ENCODE measurements around the gene LRP1B.

LRP1B gene

DNA sequence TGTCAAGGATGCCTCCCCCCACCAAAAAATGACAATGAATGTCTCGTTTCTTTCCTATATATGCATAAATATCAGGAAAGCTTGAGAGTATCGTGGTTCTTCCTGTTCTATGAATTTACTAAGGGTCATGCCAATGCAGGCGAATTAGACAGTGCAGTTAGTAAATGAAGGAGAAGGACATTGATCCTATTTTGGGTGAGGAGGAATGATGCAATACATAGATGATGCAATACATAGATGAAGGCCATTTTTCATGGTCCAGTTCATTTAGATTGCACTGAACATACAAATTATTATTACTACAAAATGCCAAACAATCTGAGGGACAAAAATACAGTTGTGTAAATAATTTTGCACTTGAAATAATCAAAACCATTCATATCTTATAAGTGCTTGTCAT is 1265.0 kb downstream of the LRP1B start:
- DNase-seq: no peak

DNA sequence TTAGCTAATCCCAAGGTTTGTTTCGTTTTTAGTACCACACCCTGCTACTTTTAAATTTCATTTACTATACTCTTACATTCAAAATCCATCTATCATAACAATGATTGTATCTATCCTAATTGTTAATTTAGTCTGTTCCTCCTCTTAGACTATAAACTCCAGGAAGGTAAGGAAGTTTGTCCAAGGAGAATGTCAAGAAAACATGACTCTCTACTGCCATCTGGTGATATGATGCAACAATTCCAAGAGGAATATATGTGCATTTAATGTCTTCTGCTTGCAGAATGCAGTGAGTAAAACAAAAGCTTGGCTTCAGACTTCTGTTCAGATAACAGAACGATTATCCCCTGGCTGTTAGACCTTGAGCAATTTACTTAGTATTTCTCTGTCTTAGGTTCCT is 1267.1 kb downstream of the LRP1B start:
- DNase-seq: peak; percentile 29 to 76

DNA sequence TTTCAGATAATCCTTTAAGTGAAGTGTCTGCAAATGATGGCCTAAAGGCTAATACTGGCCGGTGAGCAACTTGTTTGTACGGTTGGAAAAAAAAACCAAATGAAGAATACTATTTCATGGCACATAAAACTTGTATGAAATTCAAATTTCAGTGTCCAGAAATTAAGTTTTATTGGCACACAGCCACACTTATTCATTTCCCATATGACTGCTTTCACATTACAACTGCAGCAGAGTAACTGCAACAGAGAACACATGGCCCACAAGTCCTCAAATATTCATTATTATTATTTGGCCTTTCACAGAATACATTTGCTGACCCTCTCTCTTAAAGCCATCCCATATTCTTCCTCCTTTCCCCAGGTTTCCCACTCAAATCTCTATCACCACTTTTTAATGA is 1268.6 kb downstream of the LRP1B start:
- no peak for DNase-seq

DNA sequence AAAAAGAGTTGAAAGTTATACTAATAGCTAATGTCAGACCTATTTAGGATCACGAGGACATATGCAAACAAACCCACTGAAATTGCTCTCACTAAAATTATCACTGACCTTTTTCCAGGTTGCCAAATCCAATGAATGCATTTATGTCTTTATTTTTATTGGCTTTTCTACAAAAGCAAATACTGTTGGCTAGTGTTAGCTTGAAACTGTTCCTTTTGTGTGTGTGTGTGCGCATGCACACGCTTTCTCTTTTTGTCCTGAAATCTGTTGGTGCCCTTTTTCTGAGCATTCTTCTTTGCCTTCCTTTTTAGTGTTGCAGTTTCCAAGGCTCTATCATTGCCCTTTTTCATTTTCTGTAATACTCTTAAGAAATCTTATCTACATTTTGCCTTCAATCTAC is 1269.2 kb downstream of the LRP1B start:
- DNase-seq: no peak

DNA sequence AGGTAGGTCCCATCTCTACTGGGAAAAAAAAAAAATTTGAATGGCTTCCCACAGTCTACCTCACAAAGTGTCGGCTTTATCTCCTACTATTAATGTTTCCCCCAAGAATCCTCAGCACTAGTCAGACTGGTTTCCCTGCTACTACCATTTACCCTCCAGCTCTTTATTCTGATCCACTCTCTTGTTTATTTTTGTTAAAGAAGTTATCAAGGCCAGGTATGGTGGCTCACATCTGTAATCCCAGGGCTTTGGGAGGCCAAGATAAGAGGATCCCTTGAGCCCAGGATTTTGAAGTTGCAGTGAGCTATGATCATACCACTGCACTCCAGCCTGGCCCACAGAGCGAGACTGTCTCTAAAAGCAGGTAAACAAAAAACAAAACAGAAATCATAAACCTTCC is 1275.3 kb downstream of the LRP1B start:
- DNase-seq: no peak

DNA sequence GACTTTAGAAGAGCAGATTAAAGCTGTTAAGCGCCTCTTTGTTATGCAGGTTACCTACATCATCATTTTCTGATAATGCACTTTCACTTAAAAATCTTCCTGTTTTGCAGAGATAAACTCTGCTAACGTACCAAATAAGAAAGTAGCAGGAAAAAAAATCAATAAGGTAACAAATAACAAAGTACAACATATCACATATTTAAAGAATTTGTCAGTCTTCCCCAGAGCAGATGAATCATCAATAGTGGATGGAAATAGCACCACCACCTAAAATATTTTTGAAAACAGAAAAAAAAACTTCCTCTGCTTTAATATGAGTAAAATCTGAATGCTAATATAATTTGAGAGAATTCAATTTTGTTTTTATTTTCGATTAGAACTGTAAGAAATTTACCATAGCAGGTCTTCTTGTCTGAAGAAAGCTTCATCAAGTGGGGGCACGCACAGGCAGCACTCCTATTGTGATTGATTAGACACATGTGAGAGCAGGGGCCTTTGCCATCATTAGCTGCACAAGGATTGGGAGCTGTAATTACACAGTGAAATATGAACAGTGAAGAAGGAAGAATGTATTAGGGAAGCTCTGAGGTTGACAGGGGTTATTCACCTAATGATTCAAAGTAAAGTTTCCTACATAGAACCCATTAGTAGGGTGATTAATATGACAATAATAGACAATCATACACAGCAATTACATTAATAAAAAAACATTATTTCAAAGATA is 1279.4 kb downstream of the LRP1B start:
- DNase-seq: no peak

DNA sequence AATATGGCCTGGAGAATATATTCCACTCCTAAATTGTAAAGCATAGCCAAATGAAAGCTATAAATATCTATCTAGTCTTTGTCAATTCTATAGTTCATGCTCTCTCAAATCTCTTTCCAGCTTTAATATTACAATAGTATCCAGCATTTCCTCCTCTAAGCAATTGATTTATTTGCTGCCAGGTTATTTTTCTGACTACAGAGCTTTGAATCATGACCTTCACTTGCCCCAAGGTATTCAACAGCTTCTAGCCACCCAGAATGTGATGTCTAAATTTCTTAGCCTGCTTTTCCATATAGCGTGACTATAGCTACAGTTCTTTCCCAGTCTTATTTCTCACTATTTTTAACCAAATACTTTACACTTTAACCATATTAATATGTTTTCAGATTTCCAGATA is 1287.6 kb downstream of the LRP1B start:
- DNase-seq: no peak

DNA sequence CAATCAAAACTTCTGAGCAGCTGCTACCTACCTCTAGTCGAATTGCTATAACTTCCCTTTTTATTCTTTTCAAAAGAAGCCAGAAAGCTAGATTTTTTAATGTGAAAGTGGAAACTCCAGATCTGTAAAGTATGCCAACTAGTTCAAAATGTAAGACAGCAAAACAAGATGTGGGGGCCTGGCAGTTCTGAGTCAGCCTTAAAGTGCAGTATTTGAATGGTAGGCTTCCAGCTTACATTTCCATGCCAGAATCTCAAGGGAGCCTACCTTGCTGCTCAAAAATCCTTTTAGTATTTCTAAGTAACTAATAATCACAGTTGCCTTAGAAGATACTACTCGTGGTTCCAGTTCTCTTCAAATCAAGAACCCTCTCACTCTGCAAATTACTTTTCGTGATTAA is 1288.7 kb downstream of the LRP1B start:
- no peak for DNase-seq

DNA sequence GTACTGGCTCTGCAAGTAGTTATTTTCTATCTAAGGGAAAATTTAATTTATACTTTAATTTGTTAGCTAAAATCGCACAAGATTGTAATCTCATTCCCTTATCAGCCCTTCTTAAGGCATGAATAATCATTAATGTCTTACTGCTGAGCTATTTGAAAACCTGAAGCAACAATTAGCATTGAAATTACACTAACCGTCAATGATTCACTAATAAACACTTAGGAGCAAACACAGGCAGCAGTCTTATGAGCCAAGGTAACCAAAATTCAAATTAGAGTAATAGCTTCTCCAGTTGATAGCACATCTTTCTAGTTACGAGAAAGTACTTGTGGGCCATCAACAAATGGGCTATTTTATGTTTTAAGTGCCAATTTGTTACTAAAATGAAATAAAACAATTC is 1289.7 kb downstream of the LRP1B start:
- no peak for DNase-seq

DNA sequence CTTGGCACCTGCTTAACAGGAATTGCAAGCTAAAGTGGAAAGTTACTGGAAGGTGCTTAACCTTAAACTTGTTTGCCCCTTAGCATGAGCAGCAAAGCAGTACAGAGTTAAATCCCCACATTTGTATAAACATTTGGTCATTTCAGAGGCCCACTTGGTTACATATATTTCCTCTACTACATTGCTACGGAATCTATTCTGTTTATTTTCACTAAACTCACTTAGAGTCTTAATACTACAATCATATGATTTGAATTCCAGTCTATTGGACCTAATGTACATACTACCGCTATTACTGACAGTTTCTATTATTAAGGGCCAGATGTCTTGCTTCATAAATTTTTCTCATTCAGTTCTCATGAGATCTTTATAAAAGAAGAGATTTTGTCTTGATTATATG is 1294.0 kb downstream of the LRP1B start:
- DNase-seq: no peak

DNA sequence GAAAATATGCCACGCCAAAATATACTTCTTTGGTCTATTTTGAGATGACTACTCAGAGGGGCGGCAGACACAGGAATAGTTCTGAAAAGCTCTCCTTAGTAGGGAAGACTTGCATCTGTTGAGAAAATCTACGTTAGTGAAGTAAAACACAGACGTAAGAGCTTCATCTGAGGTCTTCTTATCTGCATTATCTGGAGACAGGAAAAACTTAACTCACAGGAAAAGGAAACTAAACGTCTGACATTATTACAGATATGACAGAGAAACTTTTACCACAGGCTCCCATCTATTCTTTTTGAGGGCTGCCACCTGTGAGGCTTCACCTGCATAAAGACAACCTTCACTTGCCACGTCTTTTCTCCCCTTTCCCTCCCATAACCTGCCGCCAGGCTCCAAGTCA is 1295.7 kb downstream of the LRP1B start:
- no peak for DNase-seq

DNA sequence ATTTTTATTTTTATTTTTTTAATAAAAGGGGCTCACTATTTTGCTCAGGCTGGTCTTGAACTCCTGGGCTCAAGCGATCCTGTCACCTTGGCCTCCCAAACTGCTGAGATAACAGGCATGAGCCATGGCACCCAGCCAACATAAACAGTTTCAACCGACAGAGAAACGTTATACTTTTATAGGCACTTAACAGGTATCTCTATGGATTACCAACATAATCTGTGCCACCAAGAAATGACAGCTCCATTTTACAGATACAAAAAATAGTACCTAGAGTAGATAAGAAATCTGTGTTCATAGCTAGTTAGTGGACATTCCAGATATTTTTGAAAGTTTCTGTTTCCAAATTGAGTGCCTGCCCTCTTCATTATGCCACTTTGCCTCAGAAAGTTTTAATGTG is 1316.7 kb downstream of the LRP1B start:
- DNase-seq: no peak

DNA sequence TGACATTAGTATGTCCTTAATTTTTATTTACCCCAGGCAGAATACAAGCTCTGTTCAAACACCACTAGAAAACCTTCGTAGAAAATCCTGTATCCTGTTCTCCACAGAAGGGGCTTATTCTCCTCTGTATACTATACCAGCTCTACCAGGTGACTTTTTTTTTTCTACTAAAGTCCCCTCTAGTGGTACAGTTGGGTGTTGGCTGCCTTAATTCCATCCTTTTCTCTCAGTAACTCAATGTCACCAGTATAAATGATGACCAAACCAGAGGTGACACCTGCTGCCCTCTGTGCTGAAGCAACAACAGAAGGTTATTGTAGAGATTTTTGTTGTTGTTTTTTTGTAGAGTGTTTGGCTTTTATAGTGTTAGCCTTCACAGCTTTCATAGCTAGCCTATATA is 1322.0 kb downstream of the LRP1B start:
- peak; percentile 1 to 48 for DNase-seq

DNA sequence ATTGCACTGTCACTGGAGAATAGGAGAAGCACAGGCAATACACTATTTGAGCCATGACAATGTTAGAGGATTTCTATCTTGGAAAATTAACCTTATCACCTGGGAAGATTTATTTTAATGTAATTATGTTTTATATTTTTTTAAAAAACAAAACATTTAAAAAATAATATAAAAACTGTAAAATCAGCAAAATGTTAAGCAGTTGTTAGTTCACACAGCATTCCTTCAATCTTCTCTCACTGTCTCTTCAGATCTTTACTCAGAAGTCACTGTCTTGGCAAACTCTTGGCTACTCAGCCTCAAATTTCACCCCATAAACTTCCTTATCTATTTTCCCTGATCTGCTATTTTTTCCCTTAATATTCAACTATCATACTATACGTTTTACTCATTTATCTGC is 1322.6 kb downstream of the LRP1B start:
- no peak for DNase-seq

DNA sequence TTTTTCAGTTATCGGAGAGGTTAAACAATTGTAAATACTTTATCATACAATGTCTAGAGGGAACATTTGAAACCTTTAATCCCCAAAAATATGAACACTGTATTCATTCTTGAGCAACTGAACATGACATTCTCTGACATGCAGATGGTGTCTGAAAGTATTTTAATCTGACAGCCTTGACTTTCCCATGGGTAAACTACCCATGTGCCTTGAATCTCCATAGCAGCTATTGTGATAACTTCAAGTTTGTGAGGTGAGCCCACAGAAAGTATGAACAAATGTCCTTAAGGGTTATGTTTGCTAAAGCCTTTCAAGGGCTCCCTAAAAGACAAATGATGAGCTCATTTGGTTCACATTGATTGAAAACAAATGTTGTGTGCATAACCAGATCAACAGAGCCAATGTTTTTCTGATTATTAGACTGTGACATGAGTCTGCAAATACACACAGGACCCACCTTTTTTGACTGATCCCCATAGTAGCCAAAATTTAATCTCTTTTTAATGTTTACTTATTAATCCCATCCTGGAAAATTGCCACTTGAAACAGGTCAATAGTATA is 1326.0 kb downstream of the LRP1B start:
- no peak for DNase-seq

DNA sequence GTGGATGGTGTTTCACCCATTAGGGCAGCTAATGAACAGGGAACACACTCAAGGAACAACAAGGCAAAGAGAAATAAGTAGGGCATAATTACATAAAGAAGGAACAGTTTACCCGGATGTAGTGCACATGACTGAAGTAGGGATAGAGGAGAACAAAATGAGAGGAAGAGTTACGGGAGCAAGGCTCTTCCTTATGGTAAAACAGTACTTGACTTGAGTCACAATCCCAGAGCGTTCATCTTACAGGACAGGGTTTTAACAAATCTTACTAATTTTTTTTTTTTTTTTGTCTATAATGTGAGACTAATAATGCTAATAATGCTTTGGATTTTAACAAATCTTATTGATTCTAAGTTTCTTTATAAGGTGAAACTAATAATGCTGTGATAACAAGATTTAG is 1329.5 kb downstream of the LRP1B start:
- DNase-seq: no peak

DNA sequence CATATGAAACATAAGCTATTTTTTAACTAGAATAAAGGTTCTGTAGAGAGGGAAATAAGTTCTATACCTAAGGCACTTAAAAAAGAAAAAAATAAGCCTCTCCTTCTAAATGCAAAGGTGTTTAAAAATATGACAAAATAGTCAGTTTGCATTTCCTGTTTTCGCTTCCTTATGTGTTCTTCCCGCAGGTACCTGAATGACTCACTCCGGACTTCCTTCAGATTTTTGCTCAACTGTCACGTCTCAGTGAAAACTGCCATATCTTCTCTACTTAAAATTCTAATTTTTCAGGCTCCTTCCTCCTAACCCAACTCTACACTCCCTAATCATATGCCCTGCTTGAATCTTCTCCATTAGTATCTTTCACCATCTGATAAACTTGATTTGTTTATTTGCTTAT is 1333.1 kb downstream of the LRP1B start:
- no peak for DNase-seq

DNA sequence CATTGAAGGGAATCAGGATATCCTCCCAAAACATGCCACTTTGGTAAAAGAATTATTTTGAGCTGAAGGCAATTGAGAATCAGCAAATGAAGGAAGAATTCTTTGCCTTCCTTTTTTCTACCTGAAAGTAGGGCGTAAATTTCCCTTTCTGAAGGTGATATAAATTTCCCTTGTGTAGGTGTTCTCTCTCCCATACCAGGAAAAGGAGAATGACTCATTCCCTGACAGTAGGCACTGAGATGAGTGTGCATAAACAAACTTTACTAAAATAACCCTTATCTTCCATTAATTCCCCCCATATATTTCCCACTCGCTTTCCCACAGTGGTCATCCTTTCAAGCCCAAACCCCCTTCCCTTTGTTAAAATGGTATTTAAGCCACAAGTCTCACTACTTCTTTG is 1339.0 kb downstream of the LRP1B start:
- DNase-seq: no peak

DNA sequence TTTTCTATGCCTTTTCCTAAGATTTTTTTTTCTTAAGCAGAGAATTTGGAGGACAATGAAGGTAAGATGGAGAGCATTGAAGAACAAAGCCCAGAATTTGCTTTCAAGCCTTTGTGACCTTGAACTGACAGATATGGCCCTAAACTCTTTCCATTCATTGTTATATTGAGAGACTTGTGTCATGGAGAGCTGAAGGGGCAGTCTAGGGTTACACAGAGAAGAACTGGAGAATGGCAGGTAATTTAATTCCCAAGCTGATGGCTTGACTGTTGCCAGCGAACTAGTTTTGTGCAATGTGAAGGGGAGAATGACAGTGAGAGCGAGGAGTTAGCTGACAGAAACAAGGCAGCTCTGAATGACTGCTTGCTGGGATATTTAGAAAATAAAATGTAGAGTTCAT is 1344.2 kb downstream of the LRP1B start:
- no peak for DNase-seq

DNA sequence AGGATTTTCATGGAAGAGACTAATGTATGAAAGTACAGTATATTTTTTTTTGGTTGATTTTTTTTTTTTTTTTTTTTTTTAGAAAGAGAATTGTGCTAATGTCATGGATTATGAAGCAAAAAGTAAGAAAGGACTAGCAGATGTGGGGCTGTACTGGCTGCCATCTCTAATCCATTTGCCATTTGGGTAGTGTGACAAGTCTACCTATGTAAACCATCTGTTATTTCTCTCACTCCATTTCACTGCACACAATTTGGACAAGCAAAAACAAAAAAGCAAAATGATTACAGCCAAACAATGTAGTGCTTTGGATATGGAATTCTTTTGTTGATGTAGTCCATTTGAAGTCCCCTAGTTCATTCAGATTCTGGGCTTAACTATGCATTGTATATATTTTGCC is 1355.4 kb downstream of the LRP1B start:
- no peak for DNase-seq

DNA sequence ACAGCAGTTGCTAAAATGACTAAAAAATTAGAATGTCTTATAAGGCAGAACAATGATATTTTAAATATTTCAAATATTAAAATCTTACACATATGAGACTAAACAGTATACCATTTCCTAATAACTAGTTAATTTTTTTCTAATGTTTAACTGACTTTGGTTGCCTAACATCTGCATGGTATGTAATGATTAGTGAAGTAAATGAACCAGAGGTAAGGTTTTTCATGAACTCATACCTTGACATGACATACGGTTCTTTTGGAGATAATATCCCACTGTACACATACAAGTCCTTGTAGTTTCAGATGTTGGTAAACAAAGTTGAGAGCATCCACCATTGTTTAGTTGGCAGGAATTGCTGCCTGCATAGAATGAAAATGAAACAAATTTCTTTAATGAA is 1360.2 kb downstream of the LRP1B start:
- no peak for DNase-seq

DNA sequence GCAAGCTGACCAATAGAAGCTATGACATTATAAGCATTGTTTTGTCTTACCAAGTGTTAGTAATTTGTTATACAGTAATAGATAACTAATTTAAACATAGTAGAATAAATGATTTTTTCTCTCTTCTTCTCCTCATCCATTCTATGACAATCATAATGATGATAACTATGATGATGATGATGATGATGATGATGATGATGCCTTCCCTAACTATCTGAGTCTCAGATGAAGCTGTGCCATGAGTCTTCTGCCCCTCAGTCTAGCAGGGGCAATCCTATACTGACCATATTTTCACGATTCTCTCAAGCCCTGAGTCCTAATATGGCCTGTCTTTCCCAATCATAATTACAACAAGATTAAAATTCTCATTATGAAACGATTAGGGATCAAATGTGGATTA is 1369.0 kb downstream of the LRP1B start:
- no peak for DNase-seq

DNA sequence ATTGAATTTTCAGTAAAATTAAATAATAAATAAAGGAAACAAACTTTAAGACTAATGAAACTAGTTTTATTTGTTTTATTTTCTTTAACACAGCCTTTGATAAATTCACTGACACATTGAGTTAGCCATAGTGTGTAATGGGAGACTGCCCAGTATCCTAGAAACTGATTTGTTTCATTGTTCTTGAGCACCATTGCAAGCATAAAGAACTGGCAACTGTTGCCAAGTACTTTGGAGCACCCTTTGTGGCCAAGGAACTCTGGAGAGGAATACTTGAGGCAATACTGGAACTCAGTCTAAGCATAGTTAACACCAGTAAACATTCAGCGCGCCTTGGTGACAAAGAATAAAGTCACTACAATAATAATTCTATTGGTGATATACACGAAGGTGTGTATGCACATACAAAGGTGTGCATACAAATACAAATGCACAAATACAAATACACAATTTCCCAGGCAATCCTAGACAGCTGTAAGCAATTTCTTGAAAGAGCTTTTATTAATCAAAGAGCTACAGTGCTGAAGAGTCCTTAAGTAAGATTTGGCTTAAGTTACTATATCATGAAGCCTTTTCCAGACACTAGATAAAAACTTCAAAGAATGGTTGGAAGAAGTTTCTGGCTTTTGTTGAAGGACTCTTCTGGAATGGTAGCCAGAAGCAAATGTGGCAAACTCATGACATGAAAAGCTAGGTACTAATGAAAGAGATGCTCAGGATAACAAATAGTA is 1371.2 kb downstream of the LRP1B start:
- DNase-seq: no peak

DNA sequence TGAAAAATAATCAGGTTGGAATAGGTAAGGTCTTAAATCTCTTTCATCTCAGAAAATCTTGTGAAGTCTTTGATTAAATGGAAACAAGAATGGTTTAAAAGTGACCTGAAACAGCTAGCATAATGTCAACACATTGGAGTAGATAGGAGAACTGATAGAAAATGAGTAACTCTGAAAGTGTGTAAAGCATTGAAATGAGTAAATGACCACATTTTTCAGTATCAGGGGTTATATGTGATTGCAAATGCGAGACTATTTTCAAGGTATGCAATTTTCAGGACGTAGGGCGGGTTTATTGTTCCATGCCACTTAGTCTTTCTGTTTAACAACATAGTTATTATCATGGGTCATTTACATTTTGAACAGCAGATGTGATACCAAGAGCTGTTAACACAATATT is 1383.2 kb downstream of the LRP1B start:
- DNase-seq: no peak

DNA sequence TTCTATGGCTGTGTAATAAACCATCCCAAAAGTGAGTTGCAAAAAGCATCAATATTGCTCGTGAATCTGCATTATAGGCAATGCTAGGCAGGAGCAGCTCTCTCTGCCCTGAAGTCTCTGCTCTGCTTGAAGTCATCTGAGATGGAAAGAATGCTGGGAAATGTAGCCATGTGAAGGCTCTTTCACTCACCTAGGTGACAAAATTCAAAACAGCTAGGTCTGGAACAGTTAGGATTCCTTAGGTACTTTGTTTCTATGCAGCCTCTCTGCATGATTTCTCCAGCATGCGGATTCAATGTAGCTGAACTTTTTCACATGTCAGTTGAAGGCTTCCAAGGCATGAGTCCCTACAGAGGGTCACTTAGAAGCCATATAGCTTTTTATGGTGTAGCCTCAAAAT is 1383.7 kb downstream of the LRP1B start:
- peak in 1 of 2 experiments; percentile 41 for DNase-seq

Measured in NCI-H526 (cell line).